OCI-LY1 (cell line): Measurements from ENCODE around the gene KRTAP22-2.

Experiments
- H2AFZ ChIP-seq: fragments of 200-600 bp; sonication (generic), shearing (Covaris generic); 2 replicates; pipeline ENCODE4 v1.6.0; 2014; ENCODE audit warnings: antibody characterized with exemption, mild to moderate bottlenecking, low read length
- H3F3A ChIP-seq: fragments of 200-600 bp; sonication (generic), shearing (Covaris generic); 2 replicates; pipeline ENCODE4 v1.6.0; 2014; ENCODE audit warnings: mild to moderate bottlenecking, antibody characterized with exemption, low read length, moderate library complexity; ENCODE audit not compliant: insufficient read depth
- H3K27ac ChIP-seq: fragments of 200-600 bp; sonication (generic); 2 replicates; pipeline ENCODE4 v1.5.1; 2014; ENCODE audit warnings: low read length, mixed run types, mild to moderate bottlenecking, low read depth; ENCODE audit not compliant: poor library complexity, severe bottlenecking
- H3K27me3 ChIP-seq: fragments of 200-600 bp; sonication (generic); 2 replicates; pipeline ENCODE4 v1.6.0; 2014; ENCODE audit warnings: antibody characterized with exemption, mild to moderate bottlenecking, low read length, moderate library complexity; ENCODE audit not compliant: insufficient read depth
- H3K36me3 ChIP-seq: fragments of 200-600 bp; sonication (generic); 2 replicates; pipeline ENCODE4 v1.6.1; 2014; ENCODE audit warnings: mild to moderate bottlenecking, antibody characterized with exemption, low read length, moderate library complexity, mixed read lengths; ENCODE audit not compliant: insufficient read depth
- H3K4me1 ChIP-seq: fragments of 200-600 bp; sonication (generic); 2 replicates; pipeline ENCODE4 v1.5.1; 2014; ENCODE audit warnings: mild to moderate bottlenecking, low read length, moderate library complexity; ENCODE audit not compliant: insufficient read depth, severe bottlenecking
- H3K4me2 ChIP-seq: fragments of 200-600 bp; sonication (generic), shearing (Covaris generic); 2 replicates; pipeline ENCODE4 v1.6.1; 2014; ENCODE audit warnings: low read length
- H3K4me3 ChIP-seq: fragments of 200-600 bp; sonication (generic); 2 replicates; pipeline ENCODE4 v1.5.1; 2014; ENCODE audit warnings: low read length, low read depth, mild to moderate bottlenecking, mixed read lengths; ENCODE audit not compliant: poor library complexity, severe bottlenecking
- H3K79me2 ChIP-seq: fragments of 200-600 bp; shearing (Covaris generic); 2 replicates; pipeline ENCODE4 v1.6.1; 2016; ENCODE audit warnings: mixed run types, low read length, mixed read lengths; ENCODE audit not compliant: insufficient read depth
- H3K9ac ChIP-seq: fragments of 200-600 bp; sonication (generic), shearing (Covaris generic); 2 replicates; pipeline ENCODE4 v1.6.1; 2014; ENCODE audit warnings: mild to moderate bottlenecking, low read length, mixed read lengths
- H3K9me2 ChIP-seq: fragments of 200-600 bp; sonication (generic), shearing (Covaris generic); 2 replicates; pipeline ENCODE4 v1.6.1; 2014; ENCODE audit warnings: low read depth, mild to moderate bottlenecking, low read length, mixed read lengths
- H3K9me3 ChIP-seq: fragments of 200-600 bp; shearing (Covaris generic); 2 replicates; pipeline ENCODE4 v1.6.1; 2014; ENCODE audit warnings: low read length, mixed read lengths
- H4K20me1 ChIP-seq: fragments of 200-600 bp; sonication (generic), shearing (Covaris generic); 2 replicates; pipeline ENCODE4 v1.6.0; 2016; ENCODE audit warnings: mild to moderate bottlenecking, low read length; ENCODE audit not compliant: insufficient read depth
- CTCF ChIP-seq: fragments of 200-600 bp; sonication (generic), shearing (Covaris generic); IDR thresholded peaks from 2 replicates; pipeline ENCODE4 v1.5.1; 2017; ENCODE audit warnings: mild to moderate bottlenecking, antibody characterized with exemption, low read length, moderate library complexity, mixed read lengths
- EZH2 ChIP-seq: fragments of 200-600 bp; sonication (generic), shearing (Covaris generic); IDR thresholded peaks from 2 replicates; pipeline ENCODE4 v1.8.0; 2017; ENCODE audit warnings: borderline replicate concordance, mixed run types, mild to moderate bottlenecking, antibody characterized with exemption, low read length, moderate library complexity, mixed read lengths

The KRTAP22-2 gene

DNA sequence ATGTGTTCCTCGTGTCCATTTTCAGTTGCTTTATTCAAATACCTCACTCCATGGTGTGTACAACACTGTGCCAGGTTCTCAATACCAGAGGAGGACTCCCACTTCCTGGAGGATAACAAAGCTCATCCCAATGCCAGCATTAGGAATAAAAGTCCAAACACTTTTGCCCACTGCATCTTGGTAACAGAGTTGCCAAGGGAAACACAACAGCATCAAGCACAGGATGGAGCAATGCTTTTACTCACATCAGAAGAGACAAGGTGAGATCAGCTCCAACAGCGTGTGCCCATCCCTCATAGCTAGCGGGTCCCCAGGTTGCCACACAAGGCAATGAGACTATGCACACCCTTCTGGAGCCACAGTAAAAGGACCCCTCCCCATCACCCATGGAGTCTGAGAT is 33.2 kb upstream of the KRTAP22-2 start:
- Histone ChIP-seq H2AFZ (no peak overlapping the region), H3K9ac (no peak overlapping the region), H3K27me3 (no peaks in the 10 kb centered on the region), H3K9me3 (no peaks in the 10 kb centered on the region), H3K36me3 (no peaks in the 10 kb centered on the region), H3K4me2 (no peak overlapping the region), H3F3A (no peaks in the 10 kb centered on the region), H4K20me1 (no peaks in the 10 kb centered on the region), H3K4me1 (no peaks in the 10 kb centered on the region), H3K79me2 (no peaks in the 10 kb centered on the region), H3K27ac (no peak overlapping the region), H3K4me3 (no peak overlapping the region), H3K9me2 (no peaks in the 10 kb centered on the region)
- TF ChIP-seq EZH2 (no peak), CTCF (no peak)

DNA sequence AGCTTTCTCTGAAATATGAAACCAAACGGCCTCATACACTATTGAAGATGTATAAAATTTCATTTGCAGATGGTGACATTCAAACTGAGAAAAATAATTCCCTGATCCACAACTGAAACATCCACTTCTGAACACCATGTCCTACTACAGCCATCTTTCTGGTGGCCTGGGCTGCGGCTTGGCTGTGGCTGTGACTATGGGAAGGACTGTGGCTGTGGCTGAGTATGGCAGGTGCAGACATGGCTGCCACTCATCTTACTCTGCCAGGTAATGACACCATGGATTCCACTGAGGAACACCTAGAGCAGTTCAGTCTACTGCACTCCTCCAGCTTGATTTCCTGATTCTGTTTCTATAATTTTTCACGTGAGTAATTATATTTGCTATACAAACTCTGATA is 30.3 kb upstream of the KRTAP22-2 start, which contains the start of gene KRTAP20-4:
KRTAP20-4 (plus strand) TSS at position 106 of the 400 bp plus-strand sequence.
- Histone ChIP-seq H3K9ac (no peak within 1 kb of the TSS), H4K20me1 (no peaks in the 10 kb centered on the region), H3K27me3 (no peaks in the 10 kb centered on the region), H3K4me2 (no peak within 1 kb of the TSS), H3K9me3 (no peaks in the 10 kb centered on the region), H3K9me2 (no peaks in the 10 kb centered on the region), H3K27ac (no peak within 1 kb of the TSS), H3F3A (no peaks in the 10 kb centered on the region), H2AFZ (no peak within 1 kb of the TSS), H3K4me3 (no peak within 1 kb of the TSS), H3K79me2 (no peaks in the 10 kb centered on the region), H3K4me1 (no peaks in the 10 kb centered on the region), H3K36me3 (no peaks in the 10 kb centered on the region)
- TF ChIP-seq EZH2 (no peak), CTCF (no peak)

DNA sequence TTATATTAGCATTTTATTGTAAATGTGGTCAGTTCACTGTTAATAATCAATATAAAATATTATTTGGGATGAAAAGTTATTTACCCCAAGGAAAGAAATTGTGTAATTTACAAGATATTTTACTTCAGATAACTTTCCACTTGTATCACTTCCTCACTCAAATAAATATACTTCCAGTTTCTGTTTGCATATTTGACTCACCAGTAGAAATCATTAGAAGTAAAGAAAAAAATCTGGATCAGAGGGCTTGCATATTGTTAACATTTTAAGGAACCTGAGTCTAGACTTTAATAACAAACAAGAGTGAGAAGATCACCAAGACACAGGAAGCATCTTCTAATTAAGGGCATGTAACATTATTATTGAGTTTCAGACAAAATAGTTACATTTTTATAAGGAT is 29.9 kb upstream of the KRTAP22-2 start:
- TF ChIP-seq EZH2 = no peak
- TF ChIP-seq CTCF = no peak
- H3K27me3 ChIP-seq = no peaks in the 10 kb centered on the region
- H3K9ac ChIP-seq = no peak overlapping the region
- H4K20me1 ChIP-seq = no peaks in the 10 kb centered on the region
- H3K79me2 ChIP-seq = no peaks in the 10 kb centered on the region
- H3K36me3 ChIP-seq = no peaks in the 10 kb centered on the region
- H3K4me2 ChIP-seq = no peak overlapping the region
- no peaks in the 10 kb centered on the region for H3K9me3 ChIP-seq
- H3F3A ChIP-seq = no peaks in the 10 kb centered on the region
- H3K4me3 ChIP-seq = no peak overlapping the region
- no peak overlapping the region for H2AFZ ChIP-seq
- H3K4me1 ChIP-seq = no peaks in the 10 kb centered on the region
- H3K9me2 ChIP-seq = no peaks in the 10 kb centered on the region
- no peak overlapping the region for H3K27ac ChIP-seq
